GM21737 (cell line): ENCODE results near the gene CRYAA.

Source experiments
- ATAC-seq: cut with Tn5 transposase; IDR thresholded peaks from one replicate; pipeline ENCODE4 v1.9.1; 2021; ENCODE audit warnings: mild to moderate bottlenecking, moderate library complexity; ENCODE audit not compliant: unreplicated experiment

The CRYAA gene

DNA sequence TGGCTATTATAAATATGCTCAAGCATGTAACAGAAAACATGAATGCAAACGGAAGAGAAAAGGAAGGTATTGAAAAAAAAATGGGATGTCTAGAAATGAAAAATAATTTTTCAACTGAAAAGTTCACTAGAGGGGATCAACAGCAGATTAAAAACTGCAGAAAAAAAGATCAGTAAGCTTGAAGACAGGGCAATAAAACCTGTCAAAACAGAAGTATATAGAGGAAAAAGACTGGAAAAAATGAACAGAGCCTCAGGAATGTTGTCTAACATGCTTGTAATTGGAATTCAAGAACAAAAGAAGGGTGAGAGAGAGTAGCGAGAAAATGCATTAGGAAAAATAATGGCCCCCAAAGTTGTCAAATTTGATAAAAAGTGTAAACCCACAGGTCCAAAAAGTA is 29.6 kb downstream of the CRYAA start:
- no peak for ATAC-seq

DNA sequence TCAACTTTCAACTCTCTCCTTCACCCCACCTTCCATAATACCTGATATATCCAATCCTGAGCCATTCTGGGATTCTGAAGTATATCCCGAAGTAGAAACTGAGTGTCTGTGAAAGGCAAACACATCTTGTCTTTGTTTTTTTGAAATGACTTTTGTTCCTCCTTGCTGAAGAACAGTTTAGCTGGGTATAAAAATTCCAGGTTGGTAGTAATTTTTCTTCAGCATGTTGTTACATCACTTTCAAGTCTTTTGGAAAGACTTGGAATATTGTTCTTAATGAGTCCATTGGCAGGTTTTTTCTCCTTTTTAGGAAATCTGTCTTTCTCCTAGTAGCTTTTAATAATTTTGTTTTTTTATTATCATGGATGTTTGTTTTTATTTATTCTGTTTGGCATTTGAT is 32.7 kb downstream of the CRYAA start:
- no peak for ATAC-seq

DNA sequence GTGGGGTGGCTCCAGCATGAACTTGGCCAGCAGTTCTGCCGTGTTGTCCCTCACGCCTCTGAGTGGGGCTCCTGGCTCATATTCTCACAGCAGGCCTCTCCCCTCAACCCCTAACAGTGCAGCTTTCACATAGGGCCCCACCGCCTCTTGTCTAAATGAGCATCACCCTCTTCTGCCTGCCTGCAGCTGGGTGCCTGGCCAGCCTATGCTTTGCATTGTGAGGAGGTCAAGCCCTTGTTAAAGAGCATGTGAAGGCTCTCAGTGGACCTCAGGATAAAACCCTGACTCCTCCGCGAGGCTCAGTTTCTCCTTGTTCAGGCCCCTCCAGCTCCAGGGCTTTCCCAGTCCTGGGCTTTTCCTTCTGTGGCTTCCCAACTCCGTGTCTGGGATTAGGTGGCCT is 34.8 kb downstream of the CRYAA start:
- no peak for ATAC-seq

DNA sequence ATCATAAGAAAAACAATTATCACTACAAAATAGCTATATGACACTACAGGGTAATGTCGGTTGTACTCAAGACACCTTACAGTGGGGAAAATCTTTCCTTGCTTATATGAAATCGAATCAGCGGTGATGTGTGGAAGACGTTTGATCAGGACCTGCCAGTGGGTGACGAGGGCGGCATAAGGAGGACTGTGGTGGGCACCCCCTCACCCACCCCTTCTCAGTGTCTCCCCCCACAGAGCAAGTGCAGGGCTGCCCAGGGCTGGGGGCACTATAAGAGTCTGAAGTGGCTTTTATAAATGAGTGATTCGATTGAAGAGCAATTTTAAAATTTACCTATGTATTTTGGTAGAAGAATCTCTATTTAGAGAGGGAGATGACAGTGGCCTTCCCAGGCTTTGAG is 35.8 kb downstream of the CRYAA start:
- ATAC-seq: no peak

DNA sequence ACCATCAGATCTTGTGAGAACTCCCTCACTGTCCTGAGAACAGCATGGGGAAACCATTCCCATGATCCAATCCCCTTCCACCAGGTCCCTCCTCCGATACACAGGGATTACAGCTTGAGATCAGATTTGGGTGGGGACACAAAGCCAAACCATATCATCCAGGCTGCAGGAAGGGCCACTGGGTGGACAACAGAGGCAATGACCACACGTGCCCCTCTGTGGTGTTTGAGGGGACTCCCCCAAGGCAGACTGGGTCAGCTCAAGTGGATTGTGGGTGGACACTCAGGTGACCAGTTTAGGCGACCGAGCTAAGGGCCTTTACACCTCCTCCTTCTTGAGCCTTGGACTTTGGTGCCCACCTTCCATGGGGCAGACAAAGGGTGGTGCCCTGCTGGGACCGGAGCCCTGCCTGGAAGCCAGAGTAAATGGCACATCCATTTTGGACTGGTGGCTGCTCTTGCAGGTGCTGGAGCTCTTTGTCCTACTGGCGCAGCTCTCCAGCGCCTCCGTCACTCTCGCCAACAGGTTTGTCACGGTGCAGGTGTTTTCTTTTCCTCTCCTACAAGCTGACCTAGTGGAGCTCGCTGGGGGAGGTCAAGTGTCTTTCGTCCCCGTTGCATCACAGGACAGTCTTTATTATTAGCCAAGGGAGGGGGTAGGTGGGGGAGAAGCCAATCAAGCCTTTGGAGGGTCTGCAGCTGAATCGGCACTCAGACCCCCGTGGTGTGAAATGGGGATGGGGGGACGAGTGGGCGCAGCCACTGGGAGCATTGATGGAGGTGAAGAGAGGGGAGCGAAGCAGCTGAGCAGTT is 37.6 kb downstream of the CRYAA start:
- no peak for ATAC-seq

- ATAC-seq: no peak
Measured at GRCh38 chr21:43207043-43207315, 38.2 kb downstream of the CRYAA start.

DNA sequence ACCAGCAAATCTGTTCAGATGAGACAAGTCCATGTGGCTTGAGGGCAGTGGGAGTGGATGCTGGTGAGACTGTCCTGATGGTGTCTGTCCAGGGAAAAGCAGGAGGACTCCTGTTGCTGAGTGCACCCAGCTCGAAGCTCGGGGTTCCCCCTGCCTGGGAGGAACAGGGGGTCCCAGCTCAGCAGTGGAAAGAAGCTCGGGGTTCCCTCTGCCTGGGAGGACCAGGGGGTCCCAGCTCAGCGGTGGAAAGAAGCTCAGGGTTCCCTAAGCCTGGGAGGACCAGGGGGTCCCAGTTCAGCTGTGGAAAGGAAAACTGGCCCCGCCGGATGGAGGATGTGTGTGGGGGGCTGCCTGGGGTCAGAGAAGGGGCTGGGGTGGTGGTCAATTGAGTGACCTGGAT is 39.1 kb downstream of the CRYAA start:
- ATAC-seq: no peak

DNA sequence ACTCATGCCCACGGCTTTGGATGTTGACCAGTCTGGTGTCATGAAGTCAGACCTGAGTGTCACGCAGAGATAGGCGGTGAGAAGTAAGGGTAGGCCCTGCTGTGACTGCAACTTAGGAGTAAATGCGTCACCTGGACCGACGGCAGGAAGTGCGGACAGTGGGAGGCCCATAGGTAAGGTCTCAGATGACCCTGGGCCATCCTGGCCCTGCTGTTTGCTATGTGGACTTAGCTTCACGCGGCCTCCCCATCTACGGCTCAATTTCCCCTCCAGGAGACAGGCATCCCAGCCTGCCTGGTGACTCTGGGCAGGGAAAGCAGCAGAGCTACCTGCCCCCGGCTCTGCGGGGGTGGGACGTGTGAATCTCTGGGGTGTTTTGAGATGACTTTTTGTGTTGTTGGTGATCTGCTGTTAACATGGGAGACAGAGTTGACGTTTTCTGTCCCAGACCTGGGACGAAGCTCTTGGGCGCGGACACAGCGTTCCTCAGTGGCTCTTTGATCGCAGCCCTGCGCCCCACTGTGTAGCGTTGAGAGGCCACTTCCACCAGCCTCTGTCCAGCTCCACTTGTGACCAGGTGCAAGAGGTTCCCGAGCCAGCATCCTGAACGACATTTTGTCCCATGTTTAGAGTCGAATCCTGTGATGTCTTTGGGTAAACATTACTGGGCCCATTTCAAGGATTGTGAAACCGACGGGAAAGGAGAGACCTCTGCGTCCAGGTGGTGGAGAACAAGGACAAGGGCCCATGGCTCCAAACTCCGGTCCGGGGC is 39.9 kb downstream of the CRYAA start:
- ATAC-seq: no peak

- no peak for ATAC-seq
Measured at GRCh38 chr21:43209575-43210453, 41.0 kb downstream of the CRYAA start.

DNA sequence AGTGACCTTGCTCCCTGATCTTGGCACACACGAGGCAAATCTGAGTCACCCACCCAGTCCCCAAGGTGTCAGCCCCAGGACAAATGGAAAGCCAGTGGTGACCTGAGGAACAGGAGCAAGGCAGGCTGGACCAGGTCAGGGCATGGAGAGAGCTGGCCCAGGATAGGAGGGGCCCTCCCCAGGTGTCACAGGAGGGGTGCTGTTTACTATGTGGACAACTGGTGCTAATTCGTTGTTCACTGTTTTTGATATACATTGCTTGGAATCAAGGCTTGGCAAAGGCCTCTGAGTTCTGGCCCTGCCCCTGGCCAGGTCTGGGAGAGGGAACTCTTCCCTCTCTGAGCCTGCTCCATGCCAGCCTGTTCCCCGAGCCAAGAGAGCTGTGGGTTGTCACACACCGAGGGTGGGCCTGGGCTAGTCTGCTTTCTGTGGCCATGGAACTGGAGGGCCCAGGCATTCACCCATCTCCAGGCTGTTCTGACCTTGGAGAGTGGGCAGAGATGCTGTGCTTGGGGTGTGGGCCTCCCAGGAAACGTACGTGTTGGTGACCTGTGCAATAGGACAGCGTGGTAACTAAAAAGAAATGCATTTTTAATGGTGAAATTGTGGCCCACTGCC is 41.8 kb downstream of the CRYAA start:
- no peak for ATAC-seq

- no peak for ATAC-seq
Measured at GRCh38 chr21:43211072-43211759, 42.4 kb downstream of the CRYAA start.

DNA sequence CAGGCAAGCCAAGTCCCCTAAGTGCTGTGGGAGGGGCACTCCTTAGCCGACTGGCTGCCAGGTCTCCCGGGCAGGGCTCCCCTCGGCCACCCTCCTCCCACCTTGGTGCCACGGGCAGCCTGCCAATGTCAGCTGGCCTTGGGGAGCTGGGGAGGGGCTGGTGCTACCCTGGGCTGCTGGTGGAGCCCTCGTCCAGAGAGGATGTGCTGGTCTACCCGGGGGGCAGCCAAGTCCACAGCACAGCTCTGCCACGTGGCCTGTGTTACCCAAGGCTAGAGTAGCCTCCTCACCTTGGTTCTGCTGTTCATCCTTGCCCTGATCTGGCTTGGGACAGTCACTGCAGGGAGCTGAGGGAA is 42.9 kb downstream of the CRYAA start:
- ATAC-seq: no peak
